Nephron progenitor cell (in vitro differentiated cells): ENCODE results near the gene MAGI2.

Source experiments
- DNase-seq: peaks from one replicate; pipeline ENCODE4 v3.0.0; 2021
- H3K27ac Mint-ChIP-seq: 2 replicates; pipeline ENCODE4 v1.8.0; 2021; ENCODE audit warnings: mild to moderate bottlenecking, moderate library complexity, mixed read lengths
- H3K27me3 Mint-ChIP-seq: 2 replicates; pipeline ENCODE4 v1.8.0; 2021; ENCODE audit warnings: mild to moderate bottlenecking, low read depth, mixed read lengths; ENCODE audit not compliant: poor library complexity
- H3K36me3 Mint-ChIP-seq: 2 replicates; pipeline ENCODE4 v1.8.0; 2021; ENCODE audit warnings: low read depth, mixed read lengths
- H3K4me1 Mint-ChIP-seq: 2 replicates; pipeline ENCODE4 v1.8.0; 2021; ENCODE audit warnings: mixed read lengths
- H3K4me3 Mint-ChIP-seq: 2 replicates; pipeline ENCODE4 v1.8.0; 2021; ENCODE audit warnings: mild to moderate bottlenecking, moderate library complexity, mixed read lengths
- H3K9me3 Mint-ChIP-seq: 2 replicates; pipeline ENCODE4 v1.8.0; 2021; ENCODE audit warnings: mild to moderate bottlenecking, moderate library complexity, mixed read lengths
- CTCF ChIP-seq: fragments of 200-600 bp; sonication (generic); IDR thresholded peaks from 2 replicates; pipeline ENCODE4 v1.5.0; 2021; ENCODE audit warnings: antibody characterized with exemption

The MAGI2 gene

DNA sequence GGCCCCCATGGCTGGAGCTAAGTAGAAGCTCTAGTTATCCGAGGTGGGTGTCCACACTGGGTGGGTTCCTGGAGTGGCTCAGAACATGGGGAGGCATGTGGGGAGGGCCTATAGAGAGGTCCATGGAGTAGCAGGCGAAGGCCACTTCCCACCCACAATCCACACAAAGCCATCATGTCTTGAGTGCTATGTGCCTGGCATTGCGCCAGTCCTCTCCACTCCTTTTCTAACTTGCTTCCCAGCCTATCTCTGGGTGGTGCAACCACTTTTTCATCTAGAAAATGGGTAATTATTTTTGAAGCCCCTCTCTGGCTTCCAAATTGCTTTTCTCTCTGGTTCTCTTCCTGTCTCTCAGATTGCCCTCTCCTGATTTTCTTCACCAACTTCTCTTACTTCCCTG lies 1391.3 kb downstream of the MAGI2 start:
- no peak for TF ChIP-seq CTCF
- Mint-ChIP-seq H3K27me3 (no peaks in the 10 kb centered on the region), H3K9me3 (no peaks in the 10 kb centered on the region), H3K36me3 (no peaks in the 10 kb centered on the region), H3K4me3 (no peak overlapping the region), H3K4me1 (no peaks in the 10 kb centered on the region), H3K27ac (no peak overlapping the region)
- no peak for DNase-seq

- no peak for TF ChIP-seq CTCF
- Mint-ChIP-seq H3K9me3 (no peaks in the 10 kb centered on the region), H3K36me3 (no peaks in the 10 kb centered on the region), H3K4me3 (no peak overlapping the region), H3K27ac (no peak overlapping the region), H3K27me3 (no peaks in the 10 kb centered on the region), H3K4me1 (peaks cover 31% of the 10 kb centered on the region)
- DNase-seq, result no peak
Measured at GRCh38 chr7:78057571-78057970, 1395.9 kb downstream of the MAGI2 start.

GRCh38 chr7:78055599-78055998 lies 1397.9 kb downstream of the MAGI2 start:
- Mint-ChIP-seq H3K4me3 (no peak overlapping the region), H3K27me3 (no peaks in the 10 kb centered on the region), H3K9me3 (no peaks in the 10 kb centered on the region), H3K4me1 (peaks cover 50% of the 10 kb centered on the region), H3K36me3 (no peaks in the 10 kb centered on the region), H3K27ac (no peak overlapping the region)
- no peak for DNase-seq
- TF ChIP-seq CTCF, result no peak

DNA sequence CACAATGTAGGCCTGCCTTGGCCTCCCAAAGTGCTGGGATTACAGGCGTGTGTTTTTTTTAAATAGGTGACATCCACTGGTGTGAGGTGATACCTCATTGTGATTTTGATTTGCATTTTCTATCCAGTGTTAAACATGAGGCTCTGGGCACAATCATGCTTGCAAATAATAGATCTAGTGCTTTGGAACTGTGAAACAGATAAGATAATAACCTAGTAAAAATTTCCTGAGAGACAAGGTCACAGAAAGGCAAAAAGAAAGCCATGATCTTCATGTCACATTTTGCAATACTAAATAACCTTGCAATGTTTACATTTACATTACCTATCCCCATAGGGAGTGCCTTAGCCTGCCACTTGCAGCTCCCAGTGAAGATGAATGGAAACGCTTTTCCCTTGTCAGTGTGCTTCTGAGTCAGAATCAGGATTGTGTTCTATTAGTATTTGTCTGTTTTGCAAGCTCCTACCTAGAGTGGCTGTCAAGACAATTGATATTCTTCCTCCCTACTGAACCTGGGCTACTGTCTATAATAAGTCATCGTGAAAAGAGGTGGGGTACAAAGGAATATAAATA lies 1398.4 kb downstream of the MAGI2 start:
- H3K27ac Mint-ChIP-seq, result no peak overlapping the region
- TF ChIP-seq CTCF, result no peak
- DNase-seq, result no peak

DNA sequence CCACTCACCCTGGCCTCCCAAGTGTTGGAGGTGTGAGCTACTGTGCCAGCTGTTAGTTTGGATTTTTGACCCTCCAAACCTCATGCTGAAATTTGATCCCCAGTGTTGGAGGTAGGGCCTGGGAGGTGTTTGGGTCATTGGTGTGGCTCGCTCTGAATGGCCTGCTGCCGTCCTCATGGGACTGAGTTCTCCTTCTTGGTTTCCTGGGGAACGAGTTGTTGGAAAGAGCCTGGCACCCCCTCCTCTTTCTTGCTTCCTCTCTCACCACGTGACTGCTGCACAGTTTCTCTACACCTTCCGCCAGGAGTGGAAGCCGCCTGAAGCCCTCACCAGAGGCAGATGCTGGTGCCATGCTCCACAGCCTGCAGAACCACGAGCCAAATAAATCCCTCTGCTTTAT lies 1401.4 kb downstream of the MAGI2 start:
- H3K36me3 Mint-ChIP-seq, result no peaks in the 10 kb centered on the region
- no peaks in the 10 kb centered on the region for H3K27me3 Mint-ChIP-seq
- DNase-seq, result peak; percentile 31
- H3K9me3 Mint-ChIP-seq, result no peaks in the 10 kb centered on the region
- peak overlapping the region; percentile 19 for H3K27ac Mint-ChIP-seq
- peaks cover 67% of the 10 kb centered on the region for H3K4me1 Mint-ChIP-seq
- TF ChIP-seq CTCF, result no peak
- H3K4me3 Mint-ChIP-seq, result peak overlapping the region; percentile 6

More for the DNA sequence above, 1398.4 kb downstream of the MAGI2 start:
- Mint-ChIP-seq H3K9me3 (no peaks in the 10 kb centered on the region), H3K4me3 (no peak overlapping the region), H3K36me3 (no peaks in the 10 kb centered on the region), H3K4me1 (peaks cover 55% of the 10 kb centered on the region), H3K27me3 (no peaks in the 10 kb centered on the region)

GRCh38 chr7:78047800-78048199 lies 1405.7 kb downstream of the MAGI2 start:
- no peak for TF ChIP-seq CTCF
- no peak for DNase-seq
- Mint-ChIP-seq H3K27me3 (no peaks in the 10 kb centered on the region), H3K9me3 (no peaks in the 10 kb centered on the region), H3K36me3 (no peaks in the 10 kb centered on the region), H3K4me3 (no peak overlapping the region), H3K27ac (no peak overlapping the region), H3K4me1 (peaks cover 38% of the 10 kb centered on the region)
